ENCODE results near the gene BIRC7.

BIRC7 gene

DNA sequence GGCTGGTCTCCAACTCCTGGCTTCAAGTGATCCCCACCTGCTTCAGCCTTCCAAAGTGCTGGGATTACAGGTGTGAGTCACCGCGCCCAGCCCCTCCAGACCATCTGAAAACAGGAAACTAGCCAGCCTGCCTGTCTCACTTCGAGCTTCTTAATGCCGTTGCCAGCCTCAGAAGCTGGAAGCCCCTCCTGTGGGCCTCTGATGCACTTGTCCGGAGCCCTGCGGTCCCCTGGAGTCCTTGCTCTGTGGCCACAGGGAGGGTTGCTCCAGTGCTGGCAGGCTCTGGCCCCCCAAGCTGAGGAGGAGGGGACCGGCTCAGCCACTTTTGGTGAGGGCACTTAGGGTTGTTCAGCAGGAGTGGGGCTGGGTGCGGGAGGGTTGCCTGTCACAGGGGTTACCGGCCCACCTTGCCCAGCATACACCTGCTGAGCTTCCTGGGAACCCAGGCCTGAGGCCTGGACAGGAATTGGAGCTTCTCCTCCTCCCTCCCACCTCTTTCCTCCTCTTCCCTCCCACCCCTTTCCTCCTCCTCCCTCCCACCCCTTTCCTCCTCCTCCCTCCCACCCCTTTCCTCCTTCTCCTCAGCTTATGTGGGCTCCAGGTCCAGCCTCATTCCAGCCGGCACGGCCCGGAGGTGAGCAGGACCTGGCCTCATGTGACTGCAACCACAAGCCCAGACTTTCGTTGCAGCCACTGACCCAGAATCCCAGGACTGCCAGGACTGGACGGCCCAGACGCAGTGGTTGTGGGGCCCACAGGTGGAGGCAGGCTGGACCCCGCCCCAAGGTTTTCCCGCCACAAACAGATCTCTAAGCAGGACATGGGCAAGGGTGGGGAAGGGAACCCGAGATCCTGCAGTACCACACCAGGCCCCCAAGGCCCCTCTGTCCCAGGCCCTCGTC lies 9.4 kb upstream of the BIRC7 start:
- no peak for DNase-seq

DNA sequence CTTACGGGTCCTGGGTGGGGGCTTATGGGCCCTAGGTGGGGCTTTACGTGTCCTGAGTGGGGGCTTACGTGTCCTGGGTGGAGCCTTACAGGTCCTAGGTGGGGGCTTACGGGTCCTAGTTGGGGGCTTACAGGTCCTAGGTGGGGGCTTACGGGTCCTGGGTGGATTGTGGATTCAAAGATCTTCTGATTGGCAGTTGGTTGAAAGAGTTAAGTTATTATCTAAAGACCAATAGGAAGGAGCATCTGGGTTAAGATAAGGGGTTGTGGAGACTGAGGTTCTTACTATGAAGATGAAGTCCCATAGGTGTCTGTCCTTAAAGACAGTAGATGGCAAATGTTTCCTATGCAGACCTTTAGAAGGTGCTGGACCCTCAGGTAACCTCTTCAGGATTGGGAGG lies 8.4 kb upstream of the BIRC7 start:
- no peak for DNase-seq

DNA sequence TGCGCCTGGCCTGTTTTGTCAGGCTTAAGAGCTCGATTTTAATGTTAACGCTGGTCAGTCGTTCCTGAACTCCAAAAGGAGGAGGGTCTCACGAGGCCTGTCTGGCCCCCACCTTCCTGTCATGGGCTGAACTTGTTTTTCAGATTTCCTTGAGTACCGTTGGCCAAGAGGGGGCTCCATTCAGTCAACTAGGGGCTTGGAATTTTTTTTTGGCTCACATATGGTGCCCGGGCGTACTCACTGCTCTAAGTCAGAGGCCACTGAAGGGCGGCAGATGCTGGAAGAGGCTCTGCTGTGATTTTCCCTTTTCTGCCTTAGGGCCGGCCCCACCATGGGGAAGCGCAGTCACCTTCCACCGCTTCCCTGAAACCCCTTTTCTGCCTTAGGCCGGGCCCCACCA lies 6.9 kb upstream of the BIRC7 start:
- DNase-seq: no peak

DNA sequence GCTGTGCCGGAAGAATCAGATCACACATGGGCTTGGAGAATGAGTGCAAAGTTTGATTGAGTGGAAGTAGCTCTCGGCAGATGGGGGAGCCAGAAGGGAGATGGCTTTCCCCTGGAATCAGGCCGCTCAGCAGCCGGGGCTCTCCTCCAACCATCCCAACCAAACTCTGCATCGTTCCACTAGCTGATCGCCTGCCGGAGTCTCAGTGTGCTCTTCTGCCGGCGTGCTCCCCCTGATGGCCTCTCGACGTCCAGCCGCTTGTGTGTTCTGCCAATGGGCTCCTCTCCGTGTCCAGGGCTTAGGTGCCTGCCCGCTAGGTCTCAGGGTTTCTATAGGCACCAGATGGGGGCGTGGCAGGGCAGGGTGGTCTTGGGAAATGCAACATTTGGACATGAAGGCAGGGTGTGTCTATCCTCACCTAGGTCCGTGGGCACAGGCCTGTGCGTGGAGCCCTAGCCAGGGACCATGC lies 4.9 kb upstream of the BIRC7 start:
- DNase-seq: no peak

DNA sequence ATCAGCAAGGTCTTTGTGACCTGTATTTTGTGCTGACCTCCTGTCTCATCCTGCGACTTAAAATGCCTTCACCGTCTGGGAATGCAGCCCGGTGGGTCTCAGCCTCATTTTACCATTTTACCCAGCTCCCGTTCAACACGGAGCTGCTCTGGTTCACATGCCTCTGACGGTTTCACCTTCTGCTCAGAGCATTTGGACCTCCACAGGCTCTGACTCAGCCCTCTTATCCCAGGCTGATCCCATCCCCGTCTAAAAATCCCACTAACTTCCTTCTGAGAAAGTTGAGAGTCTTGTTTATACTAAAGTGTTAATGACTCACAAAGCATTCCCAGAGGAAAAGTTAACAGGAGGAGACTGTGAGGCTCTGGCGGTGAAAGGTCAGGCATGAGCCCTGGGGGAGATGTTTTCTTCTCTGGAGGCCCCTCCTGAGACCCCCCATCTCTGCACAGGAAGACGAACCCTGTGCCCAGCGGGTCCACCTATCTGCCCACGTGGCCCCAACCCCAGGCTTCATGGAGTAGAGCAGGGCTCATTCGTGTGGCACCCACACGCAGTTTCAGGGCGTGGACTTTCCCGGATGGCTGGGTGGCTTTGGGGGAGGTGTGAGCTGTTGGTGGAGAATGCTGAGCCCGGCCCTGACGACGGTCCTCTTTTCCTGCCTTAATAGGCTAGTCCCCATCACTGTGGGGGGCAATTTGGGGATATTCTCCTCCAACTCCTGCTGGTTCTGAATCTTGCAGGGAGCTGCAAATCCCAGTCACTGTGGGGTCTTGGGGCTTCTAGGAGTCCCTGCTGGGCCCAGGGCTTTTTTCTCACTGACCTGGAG lies 3.3 kb upstream of the BIRC7 start:
- no peak for DNase-seq

DNA sequence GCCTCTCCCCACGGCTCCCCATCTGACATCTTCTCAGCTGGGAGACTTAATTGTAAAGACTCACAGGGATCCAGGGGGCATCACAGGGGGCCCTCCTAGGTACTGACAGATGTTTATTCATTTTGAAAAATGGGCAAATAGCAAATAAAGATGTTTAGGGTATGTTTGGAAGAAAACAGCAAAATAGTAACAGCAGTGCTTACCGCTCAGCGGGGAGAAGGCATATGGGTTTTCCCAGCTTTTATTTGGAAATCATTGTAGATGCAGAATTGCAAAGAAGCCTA lies 2.7 kb upstream of the BIRC7 start:
- no peak for DNase-seq

DNA sequence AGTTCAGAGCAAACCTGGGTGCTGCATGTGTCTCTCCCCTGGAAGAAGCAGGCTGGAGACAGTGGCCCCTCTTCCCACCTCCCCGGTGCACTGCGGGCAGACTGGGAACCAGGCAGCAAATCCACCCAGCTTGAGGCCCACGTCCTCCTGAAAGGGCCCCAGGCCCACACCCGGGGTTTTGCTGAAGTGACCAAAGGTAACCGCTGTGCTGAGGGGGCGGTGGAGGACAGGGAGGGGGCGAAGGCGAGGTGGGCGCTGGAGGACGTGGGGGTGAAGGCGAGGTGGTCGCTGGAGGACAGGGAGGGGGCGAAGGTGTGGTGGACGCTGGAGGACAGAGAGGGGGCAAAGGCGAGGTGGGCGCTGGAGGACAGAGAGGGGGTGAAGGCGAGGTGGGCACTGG lies 1.8 kb upstream of the BIRC7 start:
- DNase-seq: no peak

DNA sequence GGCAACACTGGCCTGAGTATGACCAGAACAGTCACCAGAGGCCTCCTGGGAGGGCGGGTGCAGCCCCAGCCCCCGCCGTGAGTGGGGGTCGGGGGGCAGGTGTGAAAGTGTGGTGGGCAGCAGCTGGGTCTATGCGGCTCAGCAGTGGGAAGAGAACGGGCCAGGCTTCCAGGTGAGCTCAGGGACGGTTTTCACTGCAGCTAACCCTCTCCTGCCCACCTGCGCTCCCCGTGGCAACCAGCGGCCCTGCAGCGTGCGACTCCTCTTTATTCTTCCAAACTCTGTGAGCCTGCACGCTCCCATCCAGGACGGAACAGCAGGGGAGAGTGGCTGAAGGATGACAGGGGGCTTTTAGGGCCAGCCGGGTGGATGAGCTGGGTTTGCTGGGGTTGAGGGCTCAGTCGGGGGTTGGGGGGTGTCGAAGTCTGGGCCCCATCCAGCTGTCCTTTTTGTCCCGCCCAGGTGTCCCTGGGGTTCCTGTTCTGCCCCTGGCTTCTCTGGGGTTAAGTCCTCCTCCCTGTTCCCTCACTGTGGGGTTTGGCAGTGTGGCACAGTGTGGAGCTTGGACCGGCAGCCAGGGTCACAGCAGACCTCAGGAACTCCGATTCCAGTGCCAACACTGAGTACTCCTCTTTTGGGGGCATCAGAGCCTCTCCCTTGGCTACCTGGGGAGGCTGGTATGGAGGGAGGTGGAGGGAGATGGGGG lies 859 bp upstream of the BIRC7 start:
- no peak for DNase-seq

DNA sequence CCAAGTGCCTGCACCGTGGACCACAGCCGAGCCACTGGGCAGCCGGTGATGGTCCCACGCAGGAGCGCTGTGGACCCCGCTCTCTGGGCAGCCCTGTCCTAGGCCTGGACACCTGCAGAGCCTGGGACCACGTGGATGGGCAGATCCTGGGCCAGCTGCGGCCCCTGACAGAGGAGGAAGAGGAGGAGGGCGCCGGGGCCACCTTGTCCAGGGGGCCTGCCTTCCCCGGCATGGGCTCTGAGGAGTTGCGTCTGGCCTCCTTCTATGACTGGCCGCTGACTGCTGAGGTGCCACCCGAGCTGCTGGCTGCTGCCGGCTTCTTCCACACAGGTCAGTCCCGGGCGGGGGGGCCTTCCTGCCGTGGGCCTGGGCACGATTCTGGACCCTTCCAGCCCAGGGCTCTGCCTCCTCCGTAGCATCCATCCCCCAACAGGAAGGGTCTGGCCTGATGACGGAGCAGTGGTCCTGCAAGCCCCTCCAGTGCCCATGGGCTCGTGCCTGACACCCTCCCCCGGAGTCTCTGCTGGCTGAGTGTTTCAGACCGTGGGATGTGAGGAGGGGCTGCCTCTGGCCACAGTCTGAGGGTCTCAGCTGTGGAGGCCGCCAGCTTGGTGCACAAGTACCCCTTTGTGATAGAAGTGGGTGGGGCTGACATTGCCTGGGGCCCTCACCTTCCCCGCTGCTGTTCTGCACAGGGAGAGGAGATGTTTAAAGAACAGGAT lies 572 bp downstream of the BIRC7 start:
- DNase-seq: no peak

DNA sequence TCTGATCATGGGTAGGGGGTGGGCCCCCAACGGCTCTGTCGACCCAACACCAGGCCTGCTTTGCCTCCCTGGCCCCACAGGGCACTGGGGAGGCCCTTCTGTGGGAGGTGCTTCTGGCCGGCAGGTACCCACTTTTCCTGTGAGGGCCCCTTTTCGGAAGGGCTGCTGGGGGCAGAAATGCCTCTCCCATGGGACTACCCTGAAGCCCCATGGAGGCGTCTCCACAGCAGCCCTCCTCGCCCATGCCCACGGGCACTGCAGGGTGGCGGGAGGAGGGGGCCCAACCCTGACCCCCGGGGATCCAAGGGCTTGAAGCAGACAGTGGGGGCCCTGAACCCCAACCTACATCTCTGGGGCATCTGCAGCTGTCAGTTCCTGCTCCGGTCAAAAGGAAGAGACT lies 2.3 kb downstream of the BIRC7 start:
- DNase-seq: no peak

DNA sequence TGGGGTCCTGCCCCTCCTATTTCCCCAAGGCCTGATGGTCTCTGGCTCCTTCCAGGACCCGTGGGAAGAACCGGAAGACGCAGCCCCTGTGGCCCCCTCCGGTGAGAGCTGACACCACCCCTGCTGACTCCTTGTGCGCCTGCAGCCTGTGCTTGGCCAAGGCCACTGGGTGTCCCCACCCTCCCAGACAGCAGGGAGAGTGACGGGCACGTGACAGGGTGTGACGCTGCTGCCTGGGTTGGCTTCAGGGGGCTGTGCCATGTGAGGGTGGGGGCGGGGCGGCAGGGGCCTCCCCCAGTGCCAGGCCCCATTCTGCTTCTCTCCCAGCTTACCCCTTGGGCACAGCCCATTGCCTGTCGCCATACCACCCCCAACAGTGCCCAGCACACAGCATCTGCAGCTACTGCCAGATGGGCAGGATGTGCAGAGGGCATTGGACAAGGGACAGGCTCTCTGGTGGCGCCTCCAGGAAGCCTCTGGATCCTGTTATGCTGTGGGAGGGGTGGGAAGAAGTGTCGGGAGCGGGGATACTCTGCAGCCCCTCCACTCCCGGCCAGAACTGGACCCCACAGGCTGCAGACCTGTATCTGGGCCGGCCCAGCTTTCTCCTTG lies 2.9 kb downstream of the BIRC7 start:
- no peak for DNase-seq

DNA sequence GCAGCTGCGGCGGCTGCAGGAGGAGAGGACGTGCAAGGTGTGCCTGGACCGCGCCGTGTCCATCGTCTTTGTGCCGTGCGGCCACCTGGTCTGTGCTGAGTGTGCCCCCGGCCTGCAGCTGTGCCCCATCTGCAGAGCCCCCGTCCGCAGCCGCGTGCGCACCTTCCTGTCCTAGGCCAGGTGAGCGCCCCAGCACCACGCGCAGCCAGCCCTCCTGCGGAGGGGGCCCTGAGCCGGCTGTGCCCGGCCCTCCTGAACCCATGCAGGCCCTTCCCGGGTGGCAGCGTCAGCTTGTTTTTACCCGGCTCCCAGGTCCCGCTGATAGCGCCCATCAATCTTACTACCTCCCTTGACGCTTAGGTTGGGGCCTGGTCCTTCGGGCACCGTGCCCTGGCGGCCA lies 3.7 kb downstream of the BIRC7 start:
- no peak for DNase-seq

DNA sequence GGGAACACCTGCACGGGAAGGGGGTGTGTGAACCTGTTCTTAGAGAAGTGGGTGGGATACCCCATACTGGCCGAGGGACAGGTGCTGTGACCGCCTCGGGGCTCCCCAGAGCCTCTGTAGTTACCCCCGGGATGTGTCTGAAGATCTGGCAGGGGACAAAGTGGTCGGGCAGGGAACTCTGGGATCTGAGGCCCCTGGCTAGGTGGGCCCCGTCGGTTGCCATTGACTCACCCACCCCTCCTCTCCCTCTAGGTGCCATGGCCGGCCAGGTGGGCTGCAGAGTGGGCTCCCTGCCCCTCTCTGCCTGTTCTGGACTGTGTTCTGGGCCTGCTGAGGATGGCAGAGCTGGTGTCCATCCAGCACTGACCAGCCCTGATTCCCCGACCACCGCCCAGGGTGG lies 4.3 kb downstream of the BIRC7 start:
- no peak for DNase-seq

DNA sequence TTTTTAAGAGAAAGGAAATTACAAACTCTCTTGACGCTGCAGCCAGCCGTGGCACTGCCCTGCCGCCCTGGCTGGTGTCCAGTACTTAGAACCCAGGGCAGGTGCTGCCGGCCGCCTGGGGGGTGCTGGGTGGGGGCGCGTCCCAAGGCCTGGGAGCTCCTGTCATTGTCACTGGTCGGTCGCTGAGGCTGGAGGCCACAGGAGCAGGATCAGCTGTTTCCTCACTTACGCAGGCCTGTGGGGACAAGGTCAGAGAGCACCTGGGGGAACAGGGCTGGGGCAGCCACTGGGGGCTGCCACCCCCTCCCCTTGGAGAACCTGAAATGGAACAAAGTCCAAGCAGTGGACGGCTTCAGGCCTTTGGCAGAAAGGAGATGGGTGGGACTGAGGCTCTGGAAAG lies 5.6 kb downstream of the BIRC7 start:
- no peak for DNase-seq

DNA sequence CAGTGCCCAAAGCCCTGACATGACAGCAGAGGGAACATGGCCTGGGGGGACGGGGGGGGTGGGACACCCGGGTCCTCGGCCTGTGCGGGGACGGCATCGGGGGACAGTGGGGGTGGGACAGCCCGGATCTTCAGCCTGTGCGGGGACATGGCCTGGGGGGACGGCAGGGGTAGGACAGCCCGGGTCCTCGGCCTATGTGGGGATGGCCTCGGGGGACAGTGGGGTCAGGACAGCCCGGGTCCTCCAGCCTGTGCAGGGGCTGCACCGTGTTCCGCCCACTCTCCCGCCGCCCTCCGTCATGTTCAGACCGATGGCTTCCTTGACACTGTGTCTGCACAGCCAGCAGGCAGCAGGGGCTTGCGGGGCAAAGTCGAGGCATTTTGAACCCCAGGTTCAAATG lies 7.0 kb downstream of the BIRC7 start:
- no peak for DNase-seq

DNA sequence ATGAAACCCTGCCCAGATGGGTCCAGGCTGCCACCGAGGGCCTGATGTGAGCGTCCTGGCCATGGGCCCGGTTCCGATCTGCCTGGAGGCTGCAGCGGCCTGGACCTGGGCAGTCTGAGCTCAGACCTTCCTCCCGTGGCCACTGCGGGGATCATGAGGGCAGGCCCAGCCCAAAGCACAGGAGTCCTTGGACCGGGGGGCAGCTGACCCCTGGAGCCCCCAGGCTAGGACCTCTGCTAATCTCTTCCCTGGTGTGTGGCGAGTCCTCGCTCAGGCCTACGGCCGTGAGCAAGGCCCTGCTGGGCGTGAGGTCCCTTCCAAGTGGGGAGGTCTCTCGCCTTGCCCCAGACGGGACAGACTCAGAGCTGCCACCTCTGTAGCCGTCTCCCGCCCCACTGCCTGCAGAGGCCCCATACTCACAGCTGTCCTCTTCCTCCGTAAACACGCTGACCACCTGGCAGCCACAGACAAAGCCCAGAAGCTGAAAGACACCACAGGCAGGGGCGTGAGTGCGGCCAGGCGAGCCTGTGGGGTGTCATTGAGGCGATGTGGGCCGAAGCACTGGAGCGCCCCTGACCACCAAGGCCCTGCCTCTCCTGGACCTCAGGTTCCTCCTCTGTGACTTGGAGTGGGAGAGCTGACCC lies 8.0 kb downstream of the BIRC7 start:
- no peak for DNase-seq

DNA sequence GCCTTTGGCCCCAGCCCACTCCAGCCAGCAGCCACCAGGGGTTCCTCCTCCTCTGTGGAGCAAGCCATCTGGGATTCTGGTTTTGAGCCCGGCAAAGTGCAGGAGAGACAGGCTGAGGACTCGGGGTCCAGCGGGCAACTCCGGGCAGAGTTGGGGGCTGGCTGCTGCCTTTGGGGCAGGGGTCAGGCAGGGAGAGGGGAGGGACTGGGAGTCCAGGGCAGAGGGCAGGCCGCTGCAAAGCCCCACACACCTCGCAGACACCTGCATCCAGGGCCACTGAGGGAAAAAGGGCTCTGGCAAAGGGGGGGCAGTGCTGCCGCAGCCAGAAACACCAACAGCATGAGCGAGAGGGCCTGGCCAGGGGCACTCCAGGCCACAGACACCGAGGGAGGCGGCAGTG lies 8.8 kb downstream of the BIRC7 start:
- DNase-seq: no peak

DNA sequence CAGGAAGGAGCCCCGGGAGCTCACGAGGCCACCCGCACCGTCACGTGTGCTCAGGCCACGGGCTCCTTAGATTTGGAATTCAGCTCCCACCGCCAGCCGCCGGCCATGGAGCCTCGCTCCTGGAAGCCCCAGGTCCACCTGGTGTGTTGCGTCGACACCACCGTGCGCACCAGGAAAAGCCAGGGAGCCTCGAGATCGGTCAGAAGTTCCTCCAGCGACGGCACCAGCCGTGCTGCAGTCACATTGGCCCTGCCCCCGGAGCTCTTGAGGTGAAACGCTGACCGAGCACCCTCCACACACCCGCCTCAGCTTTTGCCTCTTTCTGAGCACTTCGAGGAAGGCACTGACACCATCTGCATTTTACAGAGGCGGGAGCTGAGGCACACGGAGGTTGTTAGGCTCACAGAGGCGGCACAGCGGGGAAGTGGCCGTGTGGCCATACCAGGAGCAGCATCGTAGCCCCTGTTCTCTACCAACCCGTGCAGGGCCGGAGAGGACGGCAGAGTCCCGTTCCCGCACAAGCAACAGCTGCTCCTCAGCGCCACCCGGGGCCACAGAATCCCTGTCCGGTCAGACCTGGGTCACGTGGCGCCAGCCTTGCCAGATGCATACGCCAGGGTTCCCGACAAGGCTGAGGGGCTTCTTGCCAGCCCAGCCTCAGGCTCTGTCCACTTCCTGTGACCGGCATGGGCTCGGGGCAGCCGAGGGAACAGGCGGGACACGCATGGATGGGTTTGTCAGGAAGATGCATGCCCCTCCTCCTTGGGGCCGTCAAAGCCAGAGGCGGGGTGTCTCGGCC lies 11.0 kb downstream of the BIRC7 start:
- DNase-seq: no peak

DNA sequence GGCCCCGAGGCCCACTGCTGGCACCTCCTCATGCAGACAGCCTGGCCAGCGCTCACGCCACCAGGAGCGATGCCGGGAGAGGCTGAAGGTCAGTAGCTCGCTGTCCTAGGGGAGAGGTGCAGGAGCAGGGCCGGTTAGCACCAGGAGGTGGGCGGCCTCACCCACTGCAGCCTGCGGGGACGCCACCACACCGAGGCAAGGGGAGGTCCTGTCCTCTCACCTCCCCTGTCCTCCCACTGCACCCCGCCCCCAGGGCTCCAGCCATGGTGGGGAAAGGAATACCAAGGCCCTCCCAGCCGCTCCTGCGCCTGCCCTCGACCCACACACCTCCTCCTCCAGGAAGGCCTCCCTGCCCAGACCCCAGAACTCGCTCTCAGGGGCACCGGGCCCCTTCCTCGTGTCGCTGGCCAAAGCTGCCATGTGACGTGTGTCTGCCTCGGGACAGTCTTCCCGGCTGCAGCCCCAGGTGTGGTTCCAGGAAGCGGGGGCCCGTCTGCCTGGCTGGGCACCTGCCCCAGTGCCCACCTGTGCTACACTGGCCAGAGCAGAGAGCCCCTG lies 12.0 kb downstream of the BIRC7 start:
- no peak for DNase-seq

DNA sequence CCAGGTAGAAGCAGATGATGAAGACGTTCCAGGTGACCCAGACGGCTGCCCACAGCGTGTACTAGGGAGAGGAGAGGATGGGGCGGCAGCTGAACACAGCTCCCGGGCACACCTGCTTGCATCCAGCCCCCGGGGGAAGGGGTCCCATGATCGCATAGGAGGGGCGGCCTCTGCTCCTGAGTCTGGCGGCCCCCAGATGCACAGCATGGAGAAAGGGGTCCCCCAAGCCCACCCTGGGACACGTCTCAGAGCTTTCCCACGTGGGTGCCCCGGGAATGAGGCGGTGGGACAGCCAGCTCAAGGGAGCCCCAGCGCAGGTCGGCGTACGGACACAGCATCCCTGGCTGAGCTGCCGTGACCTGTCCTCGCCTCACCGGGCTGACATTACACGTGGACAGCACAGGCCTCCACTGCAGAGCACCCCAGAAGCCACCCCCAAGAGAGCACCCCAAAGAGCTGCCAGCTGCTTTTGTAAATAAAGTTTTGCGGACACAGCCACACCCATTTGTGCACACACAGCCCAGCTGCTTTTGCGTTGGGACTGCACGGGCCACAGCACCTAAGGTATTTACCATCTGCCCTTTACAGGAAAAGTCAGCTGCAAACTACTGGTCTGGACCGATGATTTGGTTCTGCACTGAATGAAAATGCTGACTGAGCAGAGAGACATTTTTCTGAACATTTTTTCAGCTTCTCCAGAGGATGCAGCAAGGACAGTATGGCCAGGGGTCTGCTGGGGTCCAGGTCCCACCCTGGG lies 13.3 kb downstream of the BIRC7 start:
- no peak for DNase-seq
